Measurements from ENCODE around the gene S100A6.
A peak's percentile ranks its signal among the peaks of the same experiment; 100 is the strongest.

S100A6 gene

DNA sequence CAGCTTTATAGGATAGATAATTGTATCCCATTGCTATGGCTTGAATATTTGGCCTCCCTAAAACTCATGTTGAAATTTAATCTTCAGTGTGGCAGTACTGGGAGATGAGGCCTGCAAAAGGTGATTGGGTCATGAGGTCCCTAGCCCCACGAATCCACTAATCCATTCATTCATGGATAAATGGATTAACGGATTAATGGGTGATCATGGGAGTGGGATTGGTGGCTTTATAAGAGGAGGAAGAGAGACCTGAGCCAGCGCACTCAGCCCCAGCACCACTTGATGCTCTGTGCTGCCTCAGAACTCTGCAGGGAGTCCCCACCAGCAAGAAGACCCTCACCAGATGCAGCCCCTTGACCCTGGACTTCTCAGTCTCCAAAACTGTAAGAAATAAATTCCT is 32.0 kb downstream of the S100A6 start:
- no peak for DNase-seq (ENCODE audit: low spot score)

DNA sequence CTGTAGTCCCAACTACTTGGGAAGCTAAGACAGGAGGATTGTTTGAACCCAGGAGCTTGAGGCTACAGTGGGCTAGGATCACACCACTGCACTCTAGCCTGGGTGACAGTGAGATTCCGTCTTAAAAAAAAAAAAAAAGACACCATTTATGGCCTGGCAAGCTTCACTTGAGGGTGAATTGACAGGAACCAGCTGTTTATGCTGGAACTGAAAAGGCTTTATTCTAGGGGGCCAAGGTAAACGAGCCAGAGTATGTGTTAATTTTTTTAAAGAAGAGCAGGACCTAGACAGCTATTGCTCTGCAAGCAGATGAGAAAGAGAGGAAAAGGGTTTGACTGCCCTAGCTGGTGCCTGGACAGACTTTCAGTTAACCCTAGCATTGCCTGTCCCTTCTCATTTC is 37.0 kb downstream of the S100A6 start:
- DNase-seq (ENCODE audit: low spot score) = no peak

DNA sequence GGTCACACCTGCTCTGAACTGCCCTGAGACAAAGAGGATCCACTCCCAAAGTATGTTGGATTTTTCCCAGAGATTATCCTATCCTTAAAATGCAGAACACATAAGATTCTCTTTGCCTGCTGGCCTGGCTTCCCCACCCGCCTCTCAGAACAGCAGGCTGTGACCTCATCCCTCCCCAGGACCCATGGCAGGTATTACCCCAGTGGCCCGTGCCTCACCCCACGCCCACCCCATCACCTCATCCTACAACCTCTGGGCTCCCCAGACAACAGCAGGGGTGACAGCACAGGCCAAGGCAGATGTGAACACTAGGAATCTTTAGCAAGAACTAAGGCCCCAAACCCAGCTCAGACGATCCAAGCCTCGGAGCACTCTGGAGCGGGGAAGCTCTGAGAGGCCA is 40.3 kb downstream of the S100A6 start:
- DNase-seq (ENCODE audit: low spot score) = no peak

DNA sequence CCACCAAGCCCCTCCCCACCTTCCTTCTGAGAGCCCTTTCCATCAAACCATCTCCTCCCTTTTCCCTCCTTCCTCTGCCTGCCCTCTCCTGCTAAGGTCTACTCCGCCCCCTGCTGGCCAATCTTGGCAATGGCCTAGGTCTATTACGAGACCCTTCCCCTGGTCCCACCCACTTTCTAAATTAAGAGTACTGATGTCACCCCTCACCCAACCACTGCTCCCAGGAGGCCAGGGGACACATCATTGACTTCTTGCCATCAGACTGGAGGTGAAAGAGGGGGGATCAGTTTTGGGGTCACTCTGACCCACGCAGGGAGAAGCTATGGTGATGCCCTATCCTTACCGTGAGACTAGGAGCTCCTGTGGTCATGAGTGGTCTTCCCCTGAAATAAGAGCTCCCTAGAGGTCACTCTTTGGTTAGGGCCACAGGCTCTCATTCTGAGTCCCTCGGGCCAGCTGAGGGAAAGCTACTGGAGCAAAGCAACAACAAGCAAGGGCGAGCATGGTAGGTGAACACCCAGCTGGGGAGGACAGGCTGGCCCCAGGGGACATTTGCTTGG is 40.7 kb downstream of the S100A6 start:
- peak; percentile 63 for DNase-seq (ENCODE audit: low spot score)

DNA sequence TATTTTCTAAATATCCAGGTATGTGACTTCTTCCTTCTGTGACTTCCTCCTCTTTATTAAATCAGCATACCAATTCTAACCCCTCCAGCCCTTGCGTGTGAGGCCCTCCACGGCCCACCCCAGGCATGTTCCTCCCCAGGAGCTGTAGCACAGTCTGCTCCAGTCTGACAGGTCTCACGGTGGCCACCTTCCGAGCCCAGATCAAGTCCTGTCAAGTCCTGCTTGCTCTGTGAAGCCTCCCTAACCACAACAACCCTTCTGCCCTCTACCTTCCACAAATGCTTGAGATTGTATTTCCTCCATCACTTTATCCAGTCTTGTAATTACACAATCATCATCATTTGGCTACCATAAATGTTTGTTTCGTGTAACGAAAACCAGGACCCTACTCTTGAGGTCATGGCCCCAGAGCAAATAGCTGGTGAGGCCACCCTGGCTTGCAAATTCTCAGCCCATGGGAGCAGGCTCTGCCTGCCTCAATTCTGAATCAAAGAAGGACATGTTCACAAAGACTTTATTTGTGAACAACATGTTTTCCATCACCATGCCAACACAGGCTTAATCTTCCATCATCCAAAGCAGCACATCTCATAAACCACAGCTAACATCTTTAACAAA is 42.3 kb downstream of the S100A6 start:
- no peak for DNase-seq (ENCODE audit: low spot score)

DNA sequence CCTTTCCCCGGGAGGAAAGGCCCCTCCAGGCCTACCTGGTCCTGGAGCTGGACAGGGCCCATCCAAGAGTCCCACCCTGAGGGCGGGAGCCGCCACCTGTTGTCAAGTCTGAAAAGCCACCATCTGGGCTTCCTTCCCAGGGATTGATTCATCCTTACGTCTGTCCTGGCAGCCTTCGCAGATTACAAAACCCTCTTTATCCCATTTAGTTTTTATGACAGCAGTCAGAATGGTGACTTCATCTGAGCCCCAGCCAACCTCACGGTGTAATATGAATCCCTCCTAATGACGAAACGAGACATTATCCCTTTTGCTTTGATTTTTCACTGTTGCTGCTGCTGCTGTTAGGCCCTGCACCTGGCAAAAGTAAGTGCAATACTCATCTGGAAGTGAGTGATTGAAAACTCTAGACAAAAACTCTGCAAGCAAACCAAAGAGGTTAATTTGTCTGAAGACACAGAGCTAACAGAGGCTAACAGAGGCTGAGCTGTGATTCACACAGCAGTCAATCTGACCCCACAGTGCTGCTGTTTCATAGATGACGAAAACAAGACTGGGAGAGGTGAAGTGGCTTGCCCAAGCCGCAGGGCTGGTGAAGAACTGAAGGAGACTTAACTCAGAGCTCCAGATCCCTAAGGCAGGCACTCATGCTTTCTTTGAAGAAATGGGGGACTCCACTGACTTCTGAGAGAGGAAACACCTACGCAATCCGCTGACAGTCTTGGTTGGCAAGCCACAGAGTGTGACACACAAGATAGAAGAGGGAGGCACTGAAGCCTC is 45.3 kb downstream of the S100A6 start:
- DNase-seq (ENCODE audit: low spot score) = no peak

DNA sequence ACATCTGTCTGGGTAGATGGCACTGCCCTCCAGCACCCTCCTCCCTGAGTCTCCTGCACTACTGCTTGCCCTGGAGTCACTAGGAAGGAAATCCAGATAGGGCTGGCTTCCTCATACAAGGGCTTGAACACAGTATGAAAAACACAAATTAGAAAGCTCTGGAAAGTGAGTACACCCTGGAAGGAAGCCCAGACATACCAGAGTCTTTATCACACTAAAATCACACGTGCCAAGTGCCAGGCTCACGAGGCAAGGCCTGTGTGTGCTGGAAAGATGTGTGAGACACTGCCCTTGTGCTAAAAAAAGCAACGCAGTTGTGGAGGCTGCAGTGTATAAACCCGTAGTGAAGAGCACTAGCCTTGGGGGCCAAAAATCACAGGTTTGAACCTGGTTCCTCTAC is 47.1 kb downstream of the S100A6 start:
- DNase-seq (ENCODE audit: low spot score) = no peak

DNA sequence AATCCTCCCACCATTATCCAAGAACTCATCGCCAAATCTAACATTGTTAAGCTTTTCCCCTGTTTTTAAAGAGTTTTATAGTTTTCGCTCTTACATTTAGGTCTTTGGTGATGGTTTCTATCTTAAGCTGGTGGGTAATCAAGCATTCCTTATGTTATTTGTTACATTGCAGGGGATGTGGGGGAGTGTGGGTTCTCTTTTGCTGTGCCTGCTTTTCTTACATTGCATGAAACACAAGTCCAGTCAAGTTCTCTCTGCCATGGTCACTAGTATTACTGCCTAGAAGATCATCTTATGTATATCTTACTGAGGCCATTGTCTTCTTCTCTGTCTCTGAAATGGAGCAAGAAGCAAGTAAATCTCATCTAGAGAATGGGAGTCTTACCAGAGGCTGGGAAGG is 48.1 kb downstream of the S100A6 start:
- no peak for DNase-seq (ENCODE audit: low spot score)

DNA sequence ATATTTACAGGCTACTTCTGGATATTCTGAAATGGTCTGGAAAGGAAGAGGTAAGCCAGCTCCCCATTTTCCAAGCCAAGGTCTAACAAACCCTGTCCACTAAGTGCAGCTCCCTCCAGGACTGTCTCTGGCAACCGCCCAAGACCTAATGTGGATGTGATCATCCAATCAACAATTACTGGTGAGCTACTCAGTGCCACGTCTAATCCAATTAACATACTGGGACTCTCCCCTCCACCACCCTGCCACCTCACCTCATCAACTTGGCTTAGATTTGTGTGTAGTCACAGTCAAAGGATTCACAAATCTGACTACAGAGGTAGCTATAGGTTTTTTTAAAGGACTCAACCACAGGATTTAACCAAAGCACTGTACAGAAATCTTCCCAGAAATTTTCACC is 49.9 kb downstream of the S100A6 start:
- DNase-seq (ENCODE audit: low spot score) = no peak
